Lung microvascular endothelial cell (primary cell): ENCODE measurements around the gene MGAT5B. TPM values are rescaled to one million over a fixed set of nuclear protein-coding genes. Genes with fewer than 3 reads are reported as not detected.
A peak's percentile ranks its signal among the peaks of the same experiment; 100 is the strongest.

Source experiments
- DNase-seq, 2 donors: peaks; one replicate each; pipeline versions ENCODE4 v3.0.0 to v3.0.0-alpha.2; 2010; ENCODE audit warnings: low read depth in 2 of 2
- total RNA-seq: library from RNA; depleted of rRNA; stranded (reverse); fragments of >200 nt; gene quantifications from 2 replicates; pipeline ENCODE4 v1.2.1, GENCODE V29; 2014

The MGAT5B gene
- total RNA-seq, 1 donor from 2014 or later: 0.20 TPM

DNA sequence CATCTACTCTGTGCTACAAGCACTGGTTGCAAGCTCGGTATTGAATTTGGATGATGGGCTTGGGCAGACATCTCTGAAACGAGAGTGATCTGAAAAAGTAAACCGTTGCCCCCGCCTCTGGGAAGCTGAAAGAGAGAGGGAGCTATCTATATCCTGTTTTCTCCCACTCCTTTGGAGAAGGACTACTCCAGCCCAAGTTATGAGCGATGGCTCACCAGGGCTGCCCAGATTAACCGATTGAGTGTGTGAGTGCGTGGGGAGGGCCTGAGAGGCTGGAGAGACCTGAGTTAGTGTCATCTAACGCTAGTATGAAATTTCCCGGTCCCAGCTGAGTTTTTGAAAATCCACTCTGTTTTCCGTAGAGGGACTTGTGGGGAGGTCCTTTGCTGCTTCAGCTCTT lies 11.5 kb downstream of the MGAT5B start:
- no peak for DNase-seq

DNA sequence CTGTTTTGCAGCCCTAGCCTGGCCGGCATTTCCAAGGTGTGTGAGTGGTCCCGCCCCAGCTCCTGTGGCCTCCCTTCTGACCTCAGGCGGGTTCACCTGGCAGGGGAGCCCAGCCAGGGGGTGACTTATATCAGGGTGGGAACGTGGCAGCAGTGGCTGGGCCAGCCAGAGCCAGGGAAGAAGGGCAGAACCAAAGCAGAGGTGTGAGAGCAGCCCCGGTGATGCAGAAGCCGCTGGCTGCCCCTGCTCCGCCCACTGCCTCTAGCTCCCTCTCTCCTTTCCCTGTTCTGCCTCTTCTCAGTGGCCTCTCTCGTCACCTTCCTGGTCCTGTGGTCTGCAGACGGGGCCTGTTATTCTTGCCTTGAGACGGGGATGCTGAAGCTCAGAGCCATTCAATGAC lies 12.1 kb downstream of the MGAT5B start:
- no peak for DNase-seq

DNA sequence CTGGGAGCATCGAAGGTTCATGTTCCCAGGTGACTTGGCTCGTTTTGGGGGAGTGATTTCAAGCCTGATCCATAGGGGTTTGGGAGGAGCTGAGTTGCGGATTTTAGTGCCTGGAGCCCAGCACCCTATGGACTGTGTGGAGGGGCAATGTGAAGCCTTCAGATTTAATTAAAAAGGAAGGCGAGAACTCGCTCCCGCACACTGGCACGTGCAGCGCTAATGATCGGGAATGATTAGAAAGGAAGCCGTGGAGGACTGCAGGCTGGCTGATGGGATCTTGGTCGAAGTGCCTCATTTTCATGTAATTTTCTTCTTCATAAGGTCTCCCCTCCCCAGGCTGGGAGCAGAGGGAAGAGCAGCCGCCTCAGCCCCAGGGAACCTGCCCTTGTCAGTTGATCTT lies 12.8 kb downstream of the MGAT5B start:
- no peak for DNase-seq

DNA sequence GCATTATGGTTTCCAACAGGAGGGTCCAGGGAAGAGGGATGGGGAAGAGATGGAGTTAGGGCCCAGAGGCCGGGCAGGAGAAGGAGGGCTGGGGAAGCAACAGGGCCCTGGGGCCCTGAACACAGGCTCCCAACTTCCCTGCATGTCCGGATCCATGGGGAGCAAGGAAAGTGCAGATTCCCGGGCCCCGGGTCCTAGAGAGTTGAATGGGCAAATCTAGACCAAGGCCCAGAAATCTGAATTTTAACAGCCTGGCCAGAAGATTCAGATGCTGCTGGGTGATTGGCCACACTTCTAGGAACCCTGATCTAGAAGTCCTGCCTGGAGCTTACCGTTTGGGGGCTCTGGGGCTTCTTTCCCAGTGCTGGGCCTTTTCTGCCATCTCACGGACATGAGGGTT lies 13.2 kb downstream of the MGAT5B start:
- DNase-seq: no peak

DNA sequence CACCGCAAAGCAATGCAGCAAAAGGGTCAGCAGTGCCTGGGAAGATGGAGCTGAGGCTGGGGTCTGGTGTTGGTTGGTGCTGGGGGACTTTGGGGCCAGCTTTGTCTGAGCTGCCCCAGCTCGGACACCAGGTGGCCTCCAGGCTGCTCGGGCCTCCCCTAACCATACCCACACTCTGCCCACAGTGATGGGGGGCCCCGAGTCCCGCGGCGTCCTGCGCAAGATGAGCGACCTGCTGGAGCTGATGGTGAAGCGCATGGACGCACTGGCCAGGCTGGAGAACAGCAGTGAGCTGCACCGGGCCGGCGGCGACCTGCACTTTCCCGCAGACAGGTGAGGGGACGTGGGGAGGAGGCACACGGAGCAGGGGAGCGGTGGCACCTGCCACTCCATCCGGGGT lies 13.8 kb downstream of the MGAT5B start:
- no peak for DNase-seq

DNA sequence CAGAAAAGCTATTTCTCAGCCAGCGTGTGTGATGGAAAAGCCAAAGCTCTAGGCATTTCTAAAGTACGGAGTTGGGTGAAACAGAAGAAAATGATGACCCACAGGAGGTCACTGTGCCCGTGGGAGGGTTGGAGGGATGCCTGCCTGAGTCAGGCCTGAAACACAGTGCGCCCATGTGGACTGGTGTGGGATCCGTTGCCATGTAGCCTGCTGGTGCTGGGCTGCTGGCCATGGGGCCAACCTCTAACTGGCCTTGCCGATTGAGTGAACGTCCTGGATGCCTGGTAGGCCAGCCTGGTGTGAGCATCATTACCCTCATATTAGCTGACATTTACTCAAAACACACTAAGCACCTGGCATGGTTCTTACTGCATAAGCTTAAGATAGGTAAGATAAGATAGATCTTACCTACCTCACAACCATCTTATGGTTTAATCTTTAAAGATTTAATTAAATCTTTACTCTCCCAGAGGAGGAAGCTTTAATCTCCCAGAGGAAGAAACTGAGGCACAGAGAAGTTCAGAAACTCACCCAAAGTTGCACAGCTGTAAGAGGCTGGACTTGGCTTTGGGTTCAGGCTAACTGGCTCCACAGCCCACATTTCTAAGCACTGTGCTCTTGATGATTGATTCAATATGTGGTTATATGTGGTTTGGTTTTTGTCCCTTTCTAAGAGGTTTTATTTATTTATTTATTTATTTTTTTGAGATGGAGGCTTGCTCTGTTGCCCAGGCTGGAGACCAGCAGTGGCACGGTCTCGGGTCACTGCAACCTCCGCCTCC lies 15.7 kb downstream of the MGAT5B start:
- DNase-seq: no peak

DNA sequence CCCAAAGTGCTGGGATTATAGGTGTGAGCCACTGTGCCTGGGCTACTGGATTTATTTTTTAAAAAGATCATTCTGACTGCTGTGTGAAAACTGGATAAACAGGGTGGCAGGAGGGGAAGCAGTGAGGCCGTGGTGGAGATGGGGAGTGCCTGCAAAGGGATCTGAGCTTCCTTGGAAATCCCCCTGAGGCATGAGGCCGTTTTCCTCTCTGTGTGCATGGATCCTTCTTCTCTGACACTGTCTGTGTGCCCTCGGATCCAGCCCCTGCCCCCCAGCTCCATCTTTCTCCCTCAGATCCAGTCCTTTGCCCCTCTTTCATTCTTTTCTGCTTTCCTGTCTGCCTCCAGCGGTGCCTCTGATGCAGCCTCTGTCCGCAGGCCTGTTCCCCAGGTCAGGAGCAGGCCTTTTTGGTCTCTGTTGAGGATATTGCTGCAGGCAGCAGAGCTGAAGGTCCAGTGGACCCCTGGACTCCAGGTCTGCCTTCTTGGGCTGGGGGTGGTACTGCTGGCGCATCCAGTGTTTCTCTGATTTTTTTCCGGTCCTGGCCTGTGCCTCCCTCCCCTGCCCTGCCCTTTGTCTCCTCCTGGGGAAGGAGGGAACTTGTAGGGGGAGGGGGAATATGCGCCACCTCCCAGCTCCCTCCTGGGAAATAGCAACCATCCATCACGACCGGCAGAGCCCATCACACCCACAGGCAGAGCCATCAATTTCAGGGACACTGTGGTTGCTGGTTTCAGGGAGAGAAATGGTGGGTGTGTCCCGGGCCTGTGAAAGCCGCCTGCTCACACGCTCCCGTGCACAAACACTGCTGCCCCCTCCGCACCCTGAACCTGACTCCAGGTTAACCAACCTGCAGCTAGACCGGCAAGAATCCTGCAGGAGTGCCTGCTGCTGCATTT lies 17.0 kb downstream of the MGAT5B start:
- peak in 1 of 2 donors; percentile 13 for DNase-seq

DNA sequence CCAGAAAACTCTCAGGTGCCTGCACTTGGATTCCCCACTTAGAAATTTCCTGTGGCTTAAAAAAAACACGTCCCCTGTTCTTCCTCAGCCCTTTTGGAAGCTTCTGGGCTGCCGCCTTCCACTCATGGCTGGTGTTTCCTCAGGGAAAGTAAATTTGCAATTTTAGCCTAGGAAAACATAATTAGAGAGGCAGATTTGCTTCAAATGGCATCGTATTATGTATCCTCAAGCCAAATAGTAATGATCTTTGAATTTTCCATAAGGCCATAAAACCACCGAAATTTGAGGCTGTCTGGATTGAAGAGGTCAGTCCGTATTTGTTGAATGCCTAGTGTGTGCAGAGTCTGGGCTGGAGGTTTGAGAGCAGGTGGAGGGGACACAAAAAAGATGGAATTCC lies 17.7 kb downstream of the MGAT5B start:
- DNase-seq: no peak

DNA sequence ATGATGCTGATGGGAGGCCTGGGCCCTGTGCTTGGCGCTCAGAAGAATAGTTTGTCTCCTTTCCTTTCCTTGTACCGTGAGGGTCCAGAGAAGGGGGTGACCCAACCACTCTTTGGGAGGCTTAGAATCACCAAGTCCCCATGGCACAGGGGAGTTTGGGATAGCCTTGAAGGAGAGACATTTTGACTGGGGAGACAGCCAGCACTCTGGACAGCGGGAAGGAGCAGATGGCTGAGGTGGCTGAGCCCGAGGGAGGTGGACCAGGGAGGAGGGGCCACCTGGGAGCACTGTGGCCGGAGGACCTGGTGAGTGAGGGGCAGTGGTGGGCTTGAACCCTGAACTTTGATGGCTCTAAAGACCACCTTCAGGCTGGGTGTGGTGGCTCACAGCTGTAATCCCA lies 18.2 kb downstream of the MGAT5B start:
- no peak for DNase-seq

DNA sequence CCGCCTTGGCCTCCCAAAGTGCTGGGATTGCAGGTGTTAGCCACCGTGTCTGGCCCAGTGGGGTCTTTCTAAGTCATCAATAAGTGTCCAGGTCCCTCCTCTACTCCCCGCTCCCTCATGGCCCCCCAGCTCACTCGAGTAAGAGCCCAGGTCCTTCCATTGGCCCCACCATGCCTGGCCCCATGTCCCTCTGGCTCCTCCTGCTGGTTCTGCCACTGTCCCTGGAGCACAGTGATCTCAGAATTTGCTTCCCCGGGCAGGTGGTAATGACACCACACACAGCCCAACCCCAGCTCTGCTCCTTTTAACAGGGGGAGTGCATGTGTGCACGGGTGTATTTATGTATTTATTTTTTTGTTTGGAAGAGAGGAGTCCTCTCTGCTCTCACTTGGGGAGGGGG lies 19.6 kb downstream of the MGAT5B start:
- DNase-seq: no peak

DNA sequence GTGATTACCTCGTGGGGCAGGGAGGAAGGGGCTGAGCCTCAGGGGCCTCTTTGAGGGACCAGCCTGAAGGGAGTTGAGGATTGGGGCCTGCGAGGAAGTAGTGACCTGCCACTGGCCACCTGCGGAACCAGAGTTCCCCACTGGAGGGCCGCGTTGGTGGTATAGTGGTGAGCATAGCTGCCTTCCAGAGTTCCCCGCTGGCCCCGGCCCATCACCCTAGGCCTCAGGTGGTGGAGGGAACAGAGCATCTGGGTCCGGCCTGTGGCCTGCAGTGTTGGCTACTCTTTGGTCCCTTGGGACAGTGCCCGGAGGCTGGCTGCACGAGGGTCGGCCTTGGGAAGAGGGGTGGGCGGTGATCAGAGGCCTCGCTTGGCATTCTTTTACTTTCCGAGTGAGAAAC lies 20.5 kb downstream of the MGAT5B start:
- no peak for DNase-seq

DNA sequence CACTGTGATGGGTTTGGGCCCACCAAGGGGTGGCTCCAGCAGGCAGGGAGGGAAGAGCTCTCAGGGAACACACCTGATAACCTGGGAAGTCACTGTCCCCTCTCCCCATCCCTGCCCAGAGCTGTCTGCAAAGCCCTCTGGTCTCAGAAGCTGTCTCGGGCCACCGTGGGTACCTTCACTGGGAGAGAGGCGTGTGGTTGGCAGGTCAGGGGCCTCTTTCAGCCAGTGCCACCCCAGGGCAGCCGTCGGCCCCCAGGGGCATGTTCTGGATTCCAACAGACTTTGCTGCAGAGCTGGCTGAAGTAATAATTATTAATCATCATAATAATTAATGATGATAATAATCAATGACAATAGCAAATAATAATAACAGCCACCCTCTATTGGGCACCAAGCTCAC lies 21.1 kb downstream of the MGAT5B start:
- DNase-seq: no peak

DNA sequence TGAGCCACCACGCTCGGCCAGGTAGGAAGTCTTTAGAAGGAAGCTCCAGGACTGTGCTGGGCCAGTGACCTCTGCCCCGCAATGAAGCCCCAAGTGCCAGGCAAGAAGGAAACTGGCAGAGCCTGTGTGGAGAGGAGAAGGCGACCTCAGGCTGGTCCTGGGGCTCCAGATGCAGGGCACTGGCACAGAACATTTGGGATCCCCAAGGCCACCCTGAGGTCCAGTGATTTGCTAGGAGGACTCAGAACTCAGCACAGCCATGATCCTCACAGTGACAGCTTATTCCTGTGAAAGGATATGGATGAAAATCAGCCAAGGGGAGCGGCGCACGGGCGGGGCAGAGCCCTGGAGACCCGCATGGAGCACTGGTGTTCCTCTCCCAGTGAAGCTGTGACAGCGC lies 24.1 kb downstream of the MGAT5B start:
- DNase-seq: no peak

DNA sequence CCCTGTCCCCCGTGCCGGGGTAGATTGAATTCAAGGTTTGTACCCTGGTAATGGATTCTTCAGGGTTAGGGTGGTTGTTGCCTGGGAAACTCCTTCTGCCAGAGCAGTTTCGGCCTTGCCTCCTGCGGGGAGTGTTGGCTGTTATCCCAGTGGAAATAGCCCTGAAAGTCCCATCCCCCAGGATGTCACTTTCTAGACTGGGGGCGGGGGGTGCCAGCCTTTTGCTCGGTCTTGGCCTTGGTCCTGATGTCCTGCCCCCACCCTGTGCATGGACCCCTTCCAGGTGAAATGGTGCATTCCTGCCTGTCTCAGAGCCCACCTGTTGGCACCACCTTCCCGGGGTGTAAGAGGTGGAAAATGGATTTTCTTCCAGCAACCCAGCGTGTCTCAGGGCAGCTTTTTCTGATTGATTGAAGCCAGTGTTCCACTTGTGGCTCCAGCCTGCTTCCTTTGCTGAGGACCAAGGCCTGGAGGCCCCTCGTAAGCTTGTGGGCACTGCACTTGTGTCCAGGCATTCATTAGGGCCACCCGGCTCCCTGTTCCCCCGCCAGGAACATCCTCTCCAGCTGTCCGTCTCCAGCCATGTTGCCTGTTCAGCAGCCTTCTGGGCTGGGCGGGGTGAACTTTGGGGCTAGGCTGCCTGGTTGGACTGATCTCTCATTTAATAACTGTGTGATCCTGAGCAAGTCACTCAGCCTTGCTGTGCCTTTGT lies 25.6 kb downstream of the MGAT5B start:
- DNase-seq: no peak

DNA sequence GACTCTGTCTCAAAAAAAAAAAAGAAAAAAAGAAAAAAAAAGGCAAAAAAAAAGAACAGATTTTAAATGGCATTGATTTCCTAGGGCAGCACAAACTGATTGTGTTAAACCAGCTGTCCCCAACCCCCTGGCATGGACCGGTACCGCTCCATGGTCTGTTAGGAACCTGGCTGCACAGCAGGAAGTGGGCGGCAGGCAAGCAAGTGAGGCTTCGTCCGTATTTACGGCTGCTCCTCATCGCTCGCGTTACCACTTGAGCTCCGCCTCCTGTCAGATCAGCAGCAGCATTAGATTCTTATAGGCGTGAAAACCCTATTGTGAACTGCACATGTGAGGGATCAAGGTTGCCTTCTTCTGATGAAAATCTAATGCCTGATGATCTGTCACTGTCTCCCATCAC lies 26.6 kb downstream of the MGAT5B start:
- no peak for DNase-seq

DNA sequence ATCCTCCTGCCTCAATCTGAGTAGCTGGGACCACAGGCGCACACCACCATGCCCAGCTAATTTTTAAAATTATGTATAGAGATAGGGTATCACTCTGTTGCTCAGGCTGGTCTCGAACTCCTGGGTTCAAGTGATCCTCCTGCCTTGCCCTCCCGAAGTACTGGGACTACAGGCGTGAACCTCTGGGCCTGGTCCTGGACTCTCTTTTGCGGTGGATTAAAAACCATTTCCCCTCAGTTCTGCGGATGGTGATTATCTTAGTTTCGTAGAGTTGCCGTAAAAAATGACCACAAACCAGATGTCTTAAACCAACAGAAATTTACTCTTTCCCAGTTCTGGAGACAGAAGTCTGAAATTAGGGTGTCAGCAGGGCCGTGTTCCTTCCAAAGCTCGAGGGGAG lies 28.8 kb downstream of the MGAT5B start:
- DNase-seq: no peak

DNA sequence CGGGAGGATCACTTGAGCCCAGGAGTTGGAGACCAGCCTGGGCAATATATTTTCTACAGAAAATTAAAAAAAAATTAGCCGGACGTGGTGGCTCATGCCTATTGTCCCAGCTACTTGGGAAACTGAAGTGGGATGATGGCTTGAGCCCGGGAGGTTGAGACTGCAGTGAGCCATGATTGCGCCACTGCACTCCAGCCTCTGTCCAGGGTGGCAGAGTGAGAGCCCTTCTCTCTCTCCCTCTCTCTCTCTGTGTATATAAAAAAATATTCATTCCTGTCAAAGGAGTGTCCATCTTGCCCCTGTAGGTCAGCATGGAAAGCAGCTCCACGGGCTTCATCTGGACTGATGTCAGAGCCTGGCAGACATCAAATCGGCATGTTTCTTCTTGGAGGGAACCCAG lies 31.2 kb downstream of the MGAT5B start:
- no peak for DNase-seq

DNA sequence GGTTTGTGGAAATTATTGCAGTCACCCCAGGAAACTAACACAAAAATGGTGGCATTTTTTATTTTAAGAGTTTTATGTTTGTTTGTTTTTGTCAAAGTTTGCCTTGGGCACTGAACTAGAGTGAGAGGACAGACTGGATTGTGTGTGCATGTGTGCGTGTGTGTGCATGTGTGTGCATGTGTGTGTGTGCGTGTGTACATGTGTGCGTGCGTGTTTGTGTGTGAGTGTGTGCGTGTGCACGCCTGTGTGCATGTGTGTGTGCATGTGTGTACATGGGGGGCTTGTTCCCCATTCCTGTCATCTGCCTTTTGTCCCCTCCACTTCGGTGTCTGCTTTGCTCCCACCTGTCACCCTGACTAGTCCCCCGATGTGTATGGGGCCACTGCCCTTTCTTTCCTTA lies 32.5 kb downstream of the MGAT5B start:
- DNase-seq: no peak

DNA sequence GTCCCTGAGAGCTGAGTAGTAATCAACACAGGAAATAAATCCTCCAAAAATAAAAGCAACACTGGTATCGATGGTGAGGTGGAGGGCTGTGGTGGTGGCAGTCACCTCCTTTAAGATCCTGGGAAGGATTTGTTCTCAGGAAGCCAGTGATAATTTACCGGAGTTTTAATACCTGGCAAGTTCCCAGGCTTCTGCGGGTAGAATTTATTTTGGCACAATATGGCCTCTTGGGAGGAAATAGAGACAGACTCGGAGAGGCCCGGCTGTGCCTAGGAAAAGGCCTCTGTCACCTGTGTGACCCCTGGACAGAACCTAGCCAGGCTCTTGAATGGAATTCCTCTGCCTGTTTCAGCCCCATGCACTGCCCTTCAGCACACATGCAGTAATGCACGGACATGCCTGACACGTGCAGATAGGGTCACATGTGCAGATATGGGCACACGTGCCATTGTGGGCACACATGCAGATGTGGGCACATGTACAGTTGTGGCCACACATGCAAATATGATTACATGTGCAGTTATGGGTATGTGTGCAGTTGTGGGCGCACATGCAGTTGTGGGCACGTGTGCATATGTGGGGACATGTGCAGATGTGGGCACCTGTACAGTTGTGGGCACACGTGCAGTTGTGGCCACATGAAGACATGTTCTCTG lies 33.5 kb downstream of the MGAT5B start:
- DNase-seq: no peak

DNA sequence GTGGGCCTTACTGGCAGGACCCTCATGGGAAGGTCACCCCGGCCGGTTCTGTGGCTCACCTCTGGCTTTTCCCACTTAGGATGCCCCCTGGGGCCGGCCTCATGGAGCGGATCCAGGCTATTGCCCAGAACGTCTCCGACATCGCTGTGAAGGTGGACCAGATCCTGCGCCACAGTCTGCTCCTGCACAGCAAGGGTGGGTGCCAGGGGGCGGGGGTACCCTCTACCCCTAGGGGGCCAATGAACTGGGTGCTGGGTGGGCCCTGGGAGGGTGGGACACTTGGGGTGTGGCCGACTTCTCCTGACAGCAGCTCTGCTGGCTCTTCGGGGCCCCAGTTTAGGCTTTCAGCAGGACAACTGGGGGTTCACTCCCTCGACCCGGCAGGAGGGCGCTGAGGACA lies 34.3 kb downstream of the MGAT5B start:
- DNase-seq: no peak

DNA sequence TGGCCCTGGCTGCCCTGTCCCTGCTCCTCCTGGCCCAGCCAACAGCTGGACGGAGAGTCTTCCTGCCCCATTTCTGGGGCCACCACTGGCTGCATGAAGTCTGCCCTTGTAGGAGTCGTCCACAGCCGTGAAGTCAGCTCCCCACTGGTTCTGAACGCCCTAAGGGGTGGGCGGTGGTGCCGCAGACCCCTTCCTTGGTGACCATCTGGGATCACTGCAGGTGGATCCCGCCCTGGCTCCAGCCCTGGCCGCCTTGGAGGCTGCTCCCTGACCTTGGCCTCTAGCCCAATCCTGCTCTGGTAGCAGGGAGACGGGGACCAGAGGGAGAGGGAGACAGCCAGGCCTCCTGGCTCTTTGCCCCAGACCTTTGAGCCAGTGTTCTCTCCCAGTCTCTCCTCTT lies 35.4 kb downstream of the MGAT5B start:
- no peak for DNase-seq

DNA sequence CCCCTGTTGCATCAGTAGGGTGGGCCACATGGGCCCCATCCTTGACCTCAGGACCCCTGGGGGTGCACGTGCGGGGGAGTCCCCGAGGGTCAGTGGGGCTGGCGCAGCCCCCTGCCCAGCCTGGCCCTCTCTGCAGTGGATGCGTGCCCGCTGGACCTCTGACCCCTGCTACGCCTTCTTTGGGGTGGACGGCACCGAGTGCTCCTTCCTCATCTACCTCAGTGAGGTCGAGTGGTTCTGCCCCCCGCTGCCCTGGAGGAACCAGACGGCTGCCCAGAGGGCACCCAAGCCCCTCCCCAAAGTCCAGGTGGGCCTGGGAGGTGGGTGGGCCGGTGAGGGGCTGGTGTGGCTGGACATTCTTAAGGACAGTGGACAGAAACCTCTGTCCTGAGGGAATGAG lies 35.9 kb downstream of the MGAT5B start:
- no peak for DNase-seq
